Neural crest cell (in vitro differentiated cells): ENCODE results near the gene GNAQ. TPM values are rescaled to one million over a fixed set of nuclear protein-coding genes. Genes with fewer than 3 reads are reported as not detected.

Source experiments
- DNase-seq: peaks from one replicate; pipeline ENCODE4 v3.0.0; 2021; ENCODE audit warnings: low read depth, mixed read lengths, low spot score
- H3K27ac Mint-ChIP-seq: one replicate; pipeline ENCODE4 v1.8.0; 2021; ENCODE audit warnings: mild to moderate bottlenecking, mixed read lengths; ENCODE audit not compliant: unreplicated experiment
- H3K27me3 Mint-ChIP-seq: 2 replicates; pipeline ENCODE4 v1.8.0; 2021; ENCODE audit warnings: low read depth, mild to moderate bottlenecking, mixed read lengths
- H3K36me3 Mint-ChIP-seq: 2 replicates; pipeline ENCODE4 v1.8.0; 2021; ENCODE audit warnings: low read depth, mild to moderate bottlenecking, mixed read lengths
- H3K4me1 Mint-ChIP-seq: 2 replicates; pipeline ENCODE4 v1.8.0; 2021; ENCODE audit warnings: mixed read lengths
- H3K4me3 Mint-ChIP-seq: one replicate; pipeline ENCODE4 v1.8.0; 2021; ENCODE audit warnings: mild to moderate bottlenecking, mixed read lengths
- H3K9me3 Mint-ChIP-seq: 2 replicates; pipeline ENCODE4 v1.8.0; 2021; ENCODE audit warnings: mixed read lengths
- CTCF ChIP-seq: fragments of 200-600 bp; sonication (generic); conservative IDR thresholded peaks from 2 replicates; pipeline ENCODE4 v1.5.0; 2021; ENCODE audit warnings: antibody characterized with exemption, mild to moderate bottlenecking
- total RNA-seq: library from RNA; stranded (reverse); gene quantifications from 2 replicates; pipeline ENCODE4 v1.2.1, GENCODE V29; 2021

The GNAQ gene
- total RNA-seq, 1 donor from 2014 or later, result 53.3 TPM

GRCh38 chr9:77964258-77964657, 67.4 kb downstream of the GNAQ start:
- Mint-ChIP-seq H3K4me3 (no peak overlapping the region), H3K27me3 (no peaks in the 10 kb centered on the region), H3K9me3 (peaks cover 7% of the 10 kb centered on the region), H3K4me1 (peaks cover 31% of the 10 kb centered on the region), H3K36me3 (peaks cover 12% of the 10 kb centered on the region), H3K27ac (no peak overlapping the region)
- TF ChIP-seq CTCF, result no peak
- no peak for DNase-seq

GRCh38 chr9:77961541-77961940, 70.1 kb downstream of the GNAQ start:
- Mint-ChIP-seq H3K4me1 (peaks cover 43% of the 10 kb centered on the region), H3K9me3 (peaks cover 7% of the 10 kb centered on the region), H3K4me3 (no peak overlapping the region), H3K36me3 (peaks cover 10% of the 10 kb centered on the region), H3K27me3 (no peaks in the 10 kb centered on the region), H3K27ac (no peak overlapping the region)
- TF ChIP-seq CTCF, result no peak
- DNase-seq, result no peak

GRCh38 chr9:77960356-77961153, 71.1 kb downstream of the GNAQ start:
- TF ChIP-seq CTCF, result no peak
- H3K27me3 Mint-ChIP-seq, result no peaks in the 10 kb centered on the region
- DNase-seq, result no peak
- H3K9me3 Mint-ChIP-seq, result peaks cover 7% of the 10 kb centered on the region
- no peak overlapping the region for H3K4me3 Mint-ChIP-seq
- peaks cover 45% of the 10 kb centered on the region for H3K4me1 Mint-ChIP-seq
- H3K36me3 Mint-ChIP-seq, result peaks cover 10% of the 10 kb centered on the region
- H3K27ac Mint-ChIP-seq, result no peak overlapping the region

GRCh38 chr9:77959803-77960202, 71.8 kb downstream of the GNAQ start:
- Mint-ChIP-seq H3K36me3 (peaks cover 10% of the 10 kb centered on the region), H3K4me1 (peaks cover 45% of the 10 kb centered on the region), H3K4me3 (no peak overlapping the region), H3K27ac (no peak overlapping the region), H3K27me3 (no peaks in the 10 kb centered on the region), H3K9me3 (peaks cover 7% of the 10 kb centered on the region)
- TF ChIP-seq CTCF, result no peak
- DNase-seq, result no peak

GRCh38 chr9:77957652-77958051, 74.0 kb downstream of the GNAQ start:
- Mint-ChIP-seq H3K27ac (no peak overlapping the region), H3K4me1 (peaks cover 46% of the 10 kb centered on the region), H3K9me3 (no peaks in the 10 kb centered on the region), H3K27me3 (no peaks in the 10 kb centered on the region), H3K36me3 (peaks cover 4% of the 10 kb centered on the region), H3K4me3 (no peak overlapping the region)
- no peak for TF ChIP-seq CTCF
- DNase-seq, result no peak
